ENCODE data around the gene FRAS1. TPM values are rescaled to one million over a fixed set of nuclear protein-coding genes. Genes with fewer than 3 reads are reported as not detected.

FRAS1 gene
- polyA plus RNA-seq, 1 donor from 2014 or later: 2.8 TPM

DNA sequence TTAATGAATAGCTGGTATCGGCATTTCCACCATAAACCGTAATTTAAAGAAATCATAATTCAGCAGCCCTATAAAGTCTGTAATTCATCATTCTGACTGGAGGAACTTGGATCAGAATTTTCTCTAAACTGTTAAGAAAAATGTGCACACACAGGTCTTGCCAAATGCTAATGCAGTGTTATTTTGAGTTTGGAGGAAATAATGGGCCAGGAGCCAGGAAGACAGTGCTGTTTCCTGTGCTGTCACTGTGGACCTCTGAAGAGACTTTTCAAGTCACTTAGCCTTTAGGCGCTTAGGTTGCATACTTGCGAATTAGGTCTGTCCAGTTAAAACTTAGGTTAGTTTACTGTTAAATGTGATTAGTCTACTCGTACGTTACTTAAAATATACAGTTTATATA is 357.0 kb downstream of the FRAS1 start:
- no peaks in the 10 kb centered on the region for H3K36me3 ChIP-seq (ENCODE audit: insufficient read depth, low read length)

DNA sequence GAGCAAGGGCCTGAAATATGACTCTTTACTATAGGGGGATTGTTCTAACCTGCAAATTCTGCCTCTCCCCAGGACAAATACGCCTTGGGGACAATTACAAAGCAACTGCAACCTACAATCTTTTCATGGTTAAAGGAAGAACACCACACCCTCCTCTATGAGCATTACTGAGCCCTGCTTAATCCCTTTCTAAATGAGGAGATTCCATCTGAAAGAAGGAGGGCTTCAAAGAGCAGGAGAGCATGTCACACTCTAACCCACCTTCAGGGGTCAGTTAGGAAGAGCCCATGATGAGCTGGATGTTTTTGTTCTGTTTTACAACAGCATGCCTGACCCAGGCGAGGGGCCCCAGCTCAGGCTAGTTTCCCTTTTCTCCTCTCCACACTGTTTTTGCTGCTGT is 360.5 kb downstream of the FRAS1 start:
- H4K20me1 ChIP-seq (ENCODE audit: insufficient read depth): no peaks in the 10 kb centered on the region
- H3K9me3 ChIP-seq (ENCODE audit: low read length): no peaks in the 10 kb centered on the region
- H3K27me3 ChIP-seq (ENCODE audit: insufficient read depth, low read depth, low read length): no peaks in the 10 kb centered on the region
- H2AFZ ChIP-seq (ENCODE audit: low read depth, low read length): no peak overlapping the region
- no peaks in the 10 kb centered on the region for H3F3A ChIP-seq (ENCODE audit: insufficient read depth, low read length, poor library complexity, severe bottlenecking)
- H3K9me2 ChIP-seq (ENCODE audit: insufficient read depth, low read length): no peaks in the 10 kb centered on the region
- H3K27ac ChIP-seq (ENCODE audit: low read length): no peak overlapping the region
- H3K4me3 ChIP-seq (ENCODE audit: low read length): no peak overlapping the region
- TF ChIP-seq POLR2AphosphoS5 (IDR thresholded peaks at IDR 0.05) (no peak), SMC3 (conservative IDR thresholded peaks at IDR 0.05; ENCODE audit: poor library complexity) (no peak), RAD21 (conservative IDR thresholded peaks at IDR 0.05) (no peak), EP300 (conservative IDR thresholded peaks at IDR 0.05; ENCODE audit: poor library complexity, severe bottlenecking) (no peak)
- TF ChIP-seq, protein P1, sequence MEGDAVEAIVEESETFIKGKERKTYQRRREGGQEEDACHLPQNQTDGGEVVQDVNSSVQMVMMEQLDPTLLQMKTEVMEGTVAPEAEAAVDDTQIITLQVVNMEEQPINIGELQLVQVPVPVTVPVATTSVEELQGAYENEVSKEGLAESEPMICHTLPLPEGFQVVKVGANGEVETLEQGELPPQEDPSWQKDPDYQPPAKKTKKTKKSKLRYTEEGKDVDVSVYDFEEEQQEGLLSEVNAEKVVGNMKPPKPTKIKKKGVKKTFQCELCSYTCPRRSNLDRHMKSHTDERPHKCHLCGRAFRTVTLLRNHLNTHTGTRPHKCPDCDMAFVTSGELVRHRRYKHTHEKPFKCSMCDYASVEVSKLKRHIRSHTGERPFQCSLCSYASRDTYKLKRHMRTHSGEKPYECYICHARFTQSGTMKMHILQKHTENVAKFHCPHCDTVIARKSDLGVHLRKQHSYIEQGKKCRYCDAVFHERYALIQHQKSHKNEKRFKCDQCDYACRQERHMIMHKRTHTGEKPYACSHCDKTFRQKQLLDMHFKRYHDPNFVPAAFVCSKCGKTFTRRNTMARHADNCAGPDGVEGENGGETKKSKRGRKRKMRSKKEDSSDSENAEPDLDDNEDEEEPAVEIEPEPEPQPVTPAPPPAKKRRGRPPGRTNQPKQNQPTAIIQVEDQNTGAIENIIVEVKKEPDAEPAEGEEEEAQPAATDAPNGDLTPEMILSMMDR (IDR thresholded peaks at IDR 0.05; ENCODE audit: poor library complexity, severe bottlenecking): no peak
- no peaks in the 10 kb centered on the region for H3K36me3 ChIP-seq (ENCODE audit: insufficient read depth, low read length)
- H3K79me2 ChIP-seq (replicated peaks; ENCODE audit: insufficient read depth, low read length): no peaks in the 10 kb centered on the region
- H3K4me2 ChIP-seq (ENCODE audit: low read length): no peak overlapping the region
- no peak overlapping the region for H3K9ac ChIP-seq (ENCODE audit: low read length)

More for the DNA sequence above, 357.0 kb downstream of the FRAS1 start:
- Histone ChIP-seq H3K27me3 (ENCODE audit: insufficient read depth, low read depth, low read length) (no peaks in the 10 kb centered on the region), H3K79me2 (replicated peaks; ENCODE audit: insufficient read depth, low read length) (no peaks in the 10 kb centered on the region), H3K9ac (ENCODE audit: low read length) (no peak overlapping the region), H3K9me2 (ENCODE audit: insufficient read depth, low read length) (no peaks in the 10 kb centered on the region), H4K20me1 (ENCODE audit: insufficient read depth) (no peaks in the 10 kb centered on the region), H3K27ac (ENCODE audit: low read length) (no peak overlapping the region), H3K4me2 (ENCODE audit: low read length) (no peak overlapping the region), H3F3A (ENCODE audit: insufficient read depth, low read length, poor library complexity, severe bottlenecking) (no peaks in the 10 kb centered on the region), H2AFZ (ENCODE audit: low read depth, low read length) (no peak overlapping the region), H3K4me3 (ENCODE audit: low read length) (no peak overlapping the region), H3K9me3 (ENCODE audit: low read length) (no peaks in the 10 kb centered on the region)
- TF ChIP-seq, protein P1 (IDR thresholded peaks at IDR 0.05; ENCODE audit: poor library complexity, severe bottlenecking): no peak
- TF ChIP-seq RAD21 (conservative IDR thresholded peaks at IDR 0.05) (no peak), EP300 (conservative IDR thresholded peaks at IDR 0.05; ENCODE audit: poor library complexity, severe bottlenecking) (no peak), EZH2 (IDR thresholded peaks at IDR 0.05; ENCODE audit: borderline replicate concordance, insufficient read depth, low read length, poor library complexity, severe bottlenecking) (no peak), TAF1 (IDR thresholded peaks at IDR 0.05; ENCODE audit: low read depth) (no peak), MXI1 (conservative IDR thresholded peaks at IDR 0.05; ENCODE audit: poor library complexity, severe bottlenecking) (no peak), POLR2AphosphoS5 (IDR thresholded peaks at IDR 0.05) (no peak), SMC3 (conservative IDR thresholded peaks at IDR 0.05; ENCODE audit: poor library complexity) (no peak)
- TF ChIP-seq, protein P2, sequence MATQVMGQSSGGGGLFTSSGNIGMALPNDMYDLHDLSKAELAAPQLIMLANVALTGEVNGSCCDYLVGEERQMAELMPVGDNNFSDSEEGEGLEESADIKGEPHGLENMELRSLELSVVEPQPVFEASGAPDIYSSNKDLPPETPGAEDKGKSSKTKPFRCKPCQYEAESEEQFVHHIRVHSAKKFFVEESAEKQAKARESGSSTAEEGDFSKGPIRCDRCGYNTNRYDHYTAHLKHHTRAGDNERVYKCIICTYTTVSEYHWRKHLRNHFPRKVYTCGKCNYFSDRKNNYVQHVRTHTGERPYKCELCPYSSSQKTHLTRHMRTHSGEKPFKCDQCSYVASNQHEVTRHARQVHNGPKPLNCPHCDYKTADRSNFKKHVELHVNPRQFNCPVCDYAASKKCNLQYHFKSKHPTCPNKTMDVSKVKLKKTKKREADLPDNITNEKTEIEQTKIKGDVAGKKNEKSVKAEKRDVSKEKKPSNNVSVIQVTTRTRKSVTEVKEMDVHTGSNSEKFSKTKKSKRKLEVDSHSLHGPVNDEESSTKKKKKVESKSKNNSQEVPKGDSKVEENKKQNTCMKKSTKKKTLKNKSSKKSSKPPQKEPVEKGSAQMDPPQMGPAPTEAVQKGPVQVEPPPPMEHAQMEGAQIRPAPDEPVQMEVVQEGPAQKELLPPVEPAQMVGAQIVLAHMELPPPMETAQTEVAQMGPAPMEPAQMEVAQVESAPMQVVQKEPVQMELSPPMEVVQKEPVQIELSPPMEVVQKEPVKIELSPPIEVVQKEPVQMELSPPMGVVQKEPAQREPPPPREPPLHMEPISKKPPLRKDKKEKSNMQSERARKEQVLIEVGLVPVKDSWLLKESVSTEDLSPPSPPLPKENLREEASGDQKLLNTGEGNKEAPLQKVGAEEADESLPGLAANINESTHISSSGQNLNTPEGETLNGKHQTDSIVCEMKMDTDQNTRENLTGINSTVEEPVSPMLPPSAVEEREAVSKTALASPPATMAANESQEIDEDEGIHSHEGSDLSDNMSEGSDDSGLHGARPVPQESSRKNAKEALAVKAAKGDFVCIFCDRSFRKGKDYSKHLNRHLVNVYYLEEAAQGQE (IDR thresholded peaks at IDR 0.05; ENCODE audit: borderline replicate concordance): no peak

Measured in neural cell (in vitro differentiated cells).